ENCODE results near the gene HOXA10. TPM values are rescaled to one million over a fixed set of nuclear protein-coding genes. Genes with fewer than 3 reads are reported as not detected.
A peak's percentile ranks its signal among the peaks of the same experiment; 100 is the strongest.

The HOXA10 gene
- total RNA-seq, 1 experiment from 2014 or later = not detected

DNA sequence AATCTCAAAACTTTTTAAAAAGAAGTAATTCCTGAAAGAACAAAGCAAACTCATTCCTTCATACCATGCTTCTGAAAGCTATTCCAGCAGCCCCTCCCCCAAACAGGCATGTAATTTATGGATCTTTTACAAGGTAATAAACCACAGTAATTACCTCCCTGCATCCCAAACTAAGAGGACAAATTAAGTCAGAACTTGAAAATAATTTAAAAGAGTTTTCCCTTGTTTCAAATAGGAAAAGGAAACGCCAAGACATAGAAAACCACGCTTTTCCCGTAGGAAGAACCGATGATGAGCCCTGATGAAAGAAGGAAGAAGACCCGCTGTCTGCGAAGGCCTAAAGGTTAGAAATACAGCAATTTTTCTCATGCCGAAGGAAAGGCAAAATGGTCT, 52.4 kb downstream of the HOXA10 start:
- Histone ChIP-seq H3F3A (ENCODE audit: insufficient read depth, low read depth) (peaks cover 34% of the 10 kb centered on the region), H3K79me2 (ENCODE audit: low read depth) (peaks cover 23% of the 10 kb centered on the region), H3K4me1 (replicated peaks; ENCODE audit: insufficient read depth) (peaks cover 16% of the 10 kb centered on the region), H3K27ac (no peak overlapping the region), H3K27me3 (ENCODE audit: insufficient read depth, low read depth) (no peaks in the 10 kb centered on the region), H3K9me2 (ENCODE audit: insufficient read depth) (no peaks in the 10 kb centered on the region), H2AFZ (no peak overlapping the region), H3K9me3 (ENCODE audit: insufficient read depth, low read depth) (no peaks in the 10 kb centered on the region), H3K4me3 (no peak overlapping the region), H3K4me2 (no peak overlapping the region), H3K36me3 (ENCODE audit: low read depth) (peaks cover 29% of the 10 kb centered on the region), H4K20me1 (ENCODE audit: insufficient read depth) (no peaks in the 10 kb centered on the region)
- ChIA-PET POLR2A (ENCODE audit: unreplicated experiment) (interaction anchor here (0.5 to 0.7 kb wide), 3 partner anchors 22 to 265 kb away, joined by 4 to 8 read pairs (median 6); no protein-coding TSS in a partner anchor), CTCF (no interaction called here)
- intact Hi-C loops (cut with micrococcal nuclease; ENCODE audit: unreplicated experiment) = no loop called here
- BruUV-seq (replicated peaks) = no TSS peak
- TF ChIP-seq EZH2 (IDR thresholded peaks at IDR 0.05; ENCODE audit: low read depth) (no peak), CTCF (conservative IDR thresholded peaks at IDR 0.05) (no peak)
- no peak for DNase-seq

Small RNAs within 50 kb of the gene (microRNA-seq; reads per million reads assigned to microRNA genes)
- 2,024 reads per million, percentile 81 among the genes with 10 or more reads in this experiment for gene MIR196B (ENCODE audit: borderline number of aligned reads, borderline replicate concordance)

Other genes with a start within 250 kb of the HOXA10 start
- 2.0 and 2.2 TPM in 2 replicates for gene HOXA1, start 78.3 kb downstream of the HOXA10 start, total RNA-seq (2021)
- gene HOXA2, start 71.6 kb downstream of the HOXA10 start, total RNA-seq (2021) = 6.1 and 6.5 TPM in 2 replicates
- not detected in 2 replicates for gene HOXA4, start 43.6 kb downstream of the HOXA10 start, total RNA-seq (2021)
- gene HOXA5, start 30.6 kb downstream of the HOXA10 start, total RNA-seq (2021) = 0.63 and 1.0 TPM in 2 replicates
- gene HOXA6, start 26.5 kb downstream of the HOXA10 start, total RNA-seq (2021) = 0.65 and 1.2 TPM in 2 replicates
- 50.5 and 53.1 TPM in 2 replicates for gene HOXA3, start 21.7 kb downstream of the HOXA10 start, total RNA-seq (2021)
- gene HOXA7, start 17.6 kb downstream of the HOXA10 start, total RNA-seq (2021) = not detected in 2 replicates
- gene HOXA9, start 8.8 kb downstream of the HOXA10 start, total RNA-seq (2021) = 1.9 and 2.5 TPM in 2 replicates
- gene HOXA11, start 10.9 kb upstream of the HOXA10 start, total RNA-seq (2021) = 0.26 and 0.43 TPM in 2 replicates
- 0.35 and 0.40 TPM in 2 replicates for gene HOXA13, start 25.8 kb upstream of the HOXA10 start, total RNA-seq (2021)
- gene EVX1, start 68.5 kb upstream of the HOXA10 start, total RNA-seq (2021) = not detected in 2 replicates